Hair follicle dermal papilla cell (primary cell): ENCODE data around the gene NAGS. TPM values are rescaled to one million over a fixed set of nuclear protein-coding genes. Genes with fewer than 3 reads are reported as not detected.

Experiments used
- small RNA-seq: library from RNA; depleted of rRNA; stranded (forward); fragments of <200 nt; gene quantifications from one replicate; pipeline ENCODE3, GENCODE V24; 2012
- total RNA-seq: library from RNA; depleted of rRNA; stranded (reverse); fragments of >200 nt; gene quantifications from 2 replicates; pipeline ENCODE4 v1.2.3, GENCODE V29; 2012

Gene NAGS, protein sequence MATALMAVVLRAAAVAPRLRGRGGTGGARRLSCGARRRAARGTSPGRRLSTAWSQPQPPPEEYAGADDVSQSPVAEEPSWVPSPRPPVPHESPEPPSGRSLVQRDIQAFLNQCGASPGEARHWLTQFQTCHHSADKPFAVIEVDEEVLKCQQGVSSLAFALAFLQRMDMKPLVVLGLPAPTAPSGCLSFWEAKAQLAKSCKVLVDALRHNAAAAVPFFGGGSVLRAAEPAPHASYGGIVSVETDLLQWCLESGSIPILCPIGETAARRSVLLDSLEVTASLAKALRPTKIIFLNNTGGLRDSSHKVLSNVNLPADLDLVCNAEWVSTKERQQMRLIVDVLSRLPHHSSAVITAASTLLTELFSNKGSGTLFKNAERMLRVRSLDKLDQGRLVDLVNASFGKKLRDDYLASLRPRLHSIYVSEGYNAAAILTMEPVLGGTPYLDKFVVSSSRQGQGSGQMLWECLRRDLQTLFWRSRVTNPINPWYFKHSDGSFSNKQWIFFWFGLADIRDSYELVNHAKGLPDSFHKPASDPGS
- total RNA-seq = 1.1 and 2.1 TPM in 2 replicates

DNA sequence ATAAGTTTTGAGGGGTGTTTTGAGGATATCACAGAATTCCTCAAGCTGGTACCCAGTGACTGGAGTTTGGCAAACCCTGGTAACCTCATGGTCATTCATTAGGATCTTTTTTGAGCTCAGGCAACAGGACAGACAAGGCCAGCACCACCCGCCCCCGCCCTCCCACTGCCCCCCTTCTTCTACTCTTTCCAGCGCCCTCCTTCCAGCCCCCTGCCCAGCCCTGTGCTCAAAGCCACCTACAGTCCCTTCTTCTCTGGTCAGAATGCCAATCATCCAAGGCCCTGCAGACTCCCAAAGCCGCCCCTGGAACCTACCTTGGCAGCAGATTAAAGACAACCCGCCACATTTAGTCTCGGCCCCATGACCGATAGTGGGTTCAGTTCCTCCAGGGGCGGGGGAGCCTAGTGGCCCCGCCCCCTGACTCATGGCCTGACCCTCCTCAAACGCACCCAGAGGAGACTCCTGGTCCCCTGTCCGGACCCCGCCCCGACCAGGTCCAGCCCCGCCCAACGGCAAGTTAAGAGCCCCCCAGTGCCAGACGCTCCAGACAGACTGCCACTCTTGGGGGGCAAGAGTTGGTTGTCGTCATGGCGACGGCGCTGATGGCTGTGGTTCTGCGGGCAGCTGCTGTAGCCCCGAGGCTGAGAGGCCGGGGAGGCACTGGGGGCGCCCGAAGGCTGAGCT is at the start of gene NAGS:
Gene NAGS, plus strand, starts transcription at position 546 of the 684 bp plus-strand sequence. Its CDS starts 42 bp downstream, at position 588.

DNA sequence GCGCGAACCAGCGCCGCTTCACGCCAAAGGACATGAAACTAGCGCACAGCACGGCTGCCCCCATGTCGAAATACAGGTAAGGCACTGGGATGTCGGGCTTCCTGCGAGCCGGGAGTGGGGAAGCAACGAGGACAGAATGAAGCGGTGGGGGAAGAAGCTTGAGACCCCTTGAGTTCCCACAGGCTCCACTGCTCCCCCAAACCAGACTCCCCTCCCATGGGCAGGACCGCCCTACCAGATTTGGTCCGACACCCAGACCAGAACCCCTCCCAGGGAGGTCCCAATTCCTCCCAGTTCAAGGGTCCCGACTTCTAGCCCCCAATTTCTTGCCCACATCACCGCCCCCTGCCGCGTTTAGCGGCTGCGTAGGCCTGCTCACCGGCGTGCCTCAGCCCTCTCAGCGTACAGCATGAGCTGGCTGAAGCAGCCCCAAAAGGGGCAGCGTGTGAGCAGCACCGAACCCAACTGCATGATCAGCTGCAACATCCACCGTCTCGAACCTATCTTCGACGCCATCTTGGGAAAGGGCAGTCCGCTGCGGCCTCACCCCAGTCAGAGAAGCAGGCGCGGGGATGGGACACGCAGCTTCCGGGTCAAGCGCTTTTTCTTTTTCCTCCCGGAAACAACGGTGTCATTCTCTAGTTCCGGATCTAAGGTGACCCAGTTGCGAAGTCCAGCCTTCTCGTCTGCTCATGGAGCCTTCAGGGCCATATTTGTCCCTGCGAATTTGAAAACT is 10.2 kb downstream of the NAGS start, which contains the start of gene TMEM101:
Gene TMEM101, minus strand, starts transcription at position 527 of the 736 bp plus-strand sequence. Its CDS starts 11 bp downstream, at position 516.

Small RNA genes lying within 50 kb of the gene (small RNA-seq; reads per million reads assigned to genes)
- gene RF00012 = not detected

Other genes with a start within 250 kb of the NAGS start
- gene SOST, start 245.8 kb upstream of the NAGS start, total RNA-seq = 0.16 TPM in 1 of 2 replicates, not detected in the other
- gene DUSP3, start 225.6 kb upstream of the NAGS start, total RNA-seq = 67.3 and 75.3 TPM in 2 replicates
- not detected in 2 replicates for gene CFAP97D1, start 224.2 kb upstream of the NAGS start, total RNA-seq
- 13.8 and 18.3 TPM in 2 replicates for gene MPP3, start 171.5 kb upstream of the NAGS start, total RNA-seq
- not detected in 2 replicates for gene CD300LG, start 157.4 kb upstream of the NAGS start, total RNA-seq
- gene MPP2, start 97.1 kb upstream of the NAGS start, total RNA-seq = 2.9 and 3.4 TPM in 2 replicates
- not detected in 2 replicates for gene PPY, start 62.1 kb upstream of the NAGS start, total RNA-seq
- gene PYY, start 50.7 kb upstream of the NAGS start, total RNA-seq = not detected in 2 replicates
- gene TMEM101, start 10.3 kb downstream of the NAGS start, total RNA-seq = 35.3 and 35.9 TPM in 2 replicates
- gene LSM12, start 62.0 kb downstream of the NAGS start, total RNA-seq = 61.9 and 62.1 TPM in 2 replicates
- gene G6PC3, start 66.1 kb downstream of the NAGS start, total RNA-seq = 25.5 and 27.6 TPM in 2 replicates
- gene HDAC5, start 119.0 kb downstream of the NAGS start, total RNA-seq = 133 and 147 TPM in 2 replicates
- gene HROB, start 137.3 kb downstream of the NAGS start, total RNA-seq = 0.81 and 1.7 TPM in 2 replicates
- not detected in 2 replicates for gene ASB16, start 166.1 kb downstream of the NAGS start, total RNA-seq
- gene TMUB2, start 182.3 kb downstream of the NAGS start, total RNA-seq = 35.9 and 38.9 TPM in 2 replicates
- gene ATXN7L3, start 195.3 kb downstream of the NAGS start, total RNA-seq = 65.6 and 75.8 TPM in 2 replicates
- 49.7 and 58.9 TPM in 2 replicates for gene UBTF, start 215.1 kb downstream of the NAGS start, total RNA-seq